IPS-20b (cell line): ENCODE results near the gene AZU1.
"Not testable (repeated sequence)": the region's sequence is repeated elsewhere in the genome, so short reads cannot be mapped to it uniquely, and the experiment has no call there.

ENCODE experiments used
- H3K27ac ChIP-seq: one replicate; pipeline ENCODE4 v1.5.1; 2013; ENCODE audit warnings: low read length
- H3K27me3 ChIP-seq: 2 replicates; pipeline ENCODE4 v1.6.1; 2013; ENCODE audit warnings: mild to moderate bottlenecking, low read length, inconsistent platforms; ENCODE audit not compliant: insufficient read depth
- H3K36me3 ChIP-seq: 2 replicates; pipeline ENCODE4 v1.6.1; 2013; ENCODE audit warnings: low read depth, mild to moderate bottlenecking, inconsistent platforms, low read length, moderate library complexity; ENCODE audit not compliant: insufficient read depth
- H3K4me1 ChIP-seq: 2 replicates; pipeline ENCODE4 v1.6.1; 2013; ENCODE audit warnings: mild to moderate bottlenecking, control low read depth, inconsistent platforms, low read length, moderate library complexity; ENCODE audit not compliant: insufficient read depth
- H3K4me3 ChIP-seq: 2 replicates; pipeline ENCODE4 v1.5.1; 2013; ENCODE audit warnings: mild to moderate bottlenecking, low read length, inconsistent platforms
- H3K9ac ChIP-seq: 2 replicates; pipeline ENCODE4 v1.6.1; 2013; ENCODE audit warnings: low read depth, mild to moderate bottlenecking, inconsistent platforms, low read length, moderate library complexity
- H3K9me3 ChIP-seq: 2 replicates; pipeline ENCODE4 v1.6.1; 2013; ENCODE audit warnings: mild to moderate bottlenecking, low read depth, low read length, inconsistent platforms; ENCODE audit not compliant: insufficient read depth

AZU1 gene

GRCh38 chr19:876780-877314 lies 49.2 kb downstream of the AZU1 start:
- Histone ChIP-seq H3K4me1 (no peaks in the 10 kb centered on the region), H3K27me3 (no peaks in the 10 kb centered on the region), H3K27ac (no peak overlapping the region), H3K4me3 (no peak overlapping the region), H3K36me3 (peaks cover 17% of the 10 kb centered on the region), H3K9me3 (no peaks in the 10 kb centered on the region), H3K9ac (no peak overlapping the region)

DNA sequence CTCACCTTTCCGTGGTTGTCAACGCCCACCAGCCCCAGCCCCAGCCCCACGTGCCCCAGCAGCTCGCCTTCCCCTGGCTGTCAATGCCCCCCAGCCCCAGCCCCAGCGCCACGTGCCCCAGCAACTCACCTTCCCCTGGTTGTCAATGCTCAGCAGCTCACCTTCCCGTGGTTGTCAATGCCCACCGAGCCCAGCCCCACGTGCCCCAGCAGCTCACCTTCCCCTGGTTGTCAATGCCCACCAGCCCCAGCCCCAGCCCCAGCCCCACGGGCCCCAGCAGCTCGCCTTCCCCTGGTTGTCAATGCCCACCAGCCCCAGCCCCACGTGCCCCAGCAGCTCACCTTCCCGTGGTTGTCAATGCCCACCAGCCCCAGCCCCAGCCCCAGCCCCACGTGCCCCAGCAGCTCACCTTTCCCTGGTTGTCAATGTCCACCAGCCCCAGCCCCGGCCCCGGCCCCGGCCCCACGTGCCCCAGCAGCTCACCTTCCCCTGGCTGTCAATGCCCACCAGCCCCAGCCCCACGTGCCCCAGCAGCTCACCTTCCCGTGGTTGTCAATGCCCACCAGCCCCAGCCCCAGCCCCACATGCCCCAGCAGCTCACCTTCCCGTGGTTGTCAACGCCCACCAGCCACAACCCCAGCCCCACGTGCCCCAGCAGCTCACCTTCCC lies 50.5 kb downstream of the AZU1 start:
- not testable (repeated sequence) for H3K9ac ChIP-seq, H3K4me3 ChIP-seq, H3K27me3 ChIP-seq, H3K4me1 ChIP-seq, H3K9me3 ChIP-seq, H3K27ac ChIP-seq
- H3K36me3 ChIP-seq: peaks cover 28% of the 10 kb centered on the region

DNA sequence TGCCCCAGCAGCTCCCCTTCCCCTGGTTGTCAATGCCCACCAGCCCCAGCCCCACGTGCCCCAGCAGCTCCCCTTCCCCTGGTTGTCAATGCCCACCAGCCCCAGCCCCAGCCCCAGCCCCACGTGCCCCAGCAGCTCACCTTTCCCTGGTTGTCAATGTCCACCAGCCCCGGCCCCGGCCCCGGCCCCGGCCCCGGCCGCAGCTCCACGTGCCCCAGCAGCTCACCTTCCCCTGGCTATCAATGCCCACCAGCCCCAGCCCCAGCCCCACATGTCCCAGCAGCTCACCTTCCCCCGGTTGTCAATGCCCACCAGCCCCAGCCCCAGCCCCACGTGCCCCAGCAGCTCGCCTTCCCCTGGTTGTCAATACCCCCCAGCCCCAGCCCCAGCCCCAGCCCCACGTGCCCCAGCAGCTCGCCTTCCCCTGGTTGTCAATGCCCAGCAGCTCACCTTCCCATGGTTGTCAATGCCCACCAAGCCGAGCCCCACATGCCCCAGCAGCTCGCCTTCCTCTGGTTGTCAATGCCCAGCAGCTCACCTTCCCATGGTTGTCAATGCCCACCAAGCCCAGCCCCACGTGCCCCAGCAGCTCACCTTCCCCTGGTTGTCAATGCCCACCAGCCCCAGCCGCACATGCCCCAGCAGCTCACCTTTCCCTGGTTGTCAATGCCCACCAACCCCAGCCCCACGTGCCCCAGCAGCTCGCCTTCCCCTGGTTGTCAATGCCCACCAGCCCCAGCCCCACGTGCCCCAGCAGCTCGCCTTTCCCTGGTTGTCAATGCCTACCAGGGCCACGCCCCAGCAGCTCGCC lies 51.3 kb downstream of the AZU1 start:
- not testable (repeated sequence) for H3K4me3 ChIP-seq, H3K9me3 ChIP-seq, H3K27ac ChIP-seq, H3K9ac ChIP-seq, H3K27me3 ChIP-seq, H3K4me1 ChIP-seq
- H3K36me3 ChIP-seq: peaks cover 32% of the 10 kb centered on the region

- Histone ChIP-seq H3K27me3 (no peaks in the 10 kb centered on the region), H3K27ac (no peak overlapping the region), H3K9ac (no peak overlapping the region), H3K4me3 (no peak overlapping the region), H3K36me3 (peaks cover 34% of the 10 kb centered on the region), H3K4me1 (no peaks in the 10 kb centered on the region), H3K9me3 (no peaks in the 10 kb centered on the region)
These were observed 52.2 kb downstream of the AZU1 start for GRCh38 chr19:879711-880438.
